Loucy (cell line): ENCODE data around the gene C9orf78.
A peak's percentile ranks its signal among the peaks of the same experiment; 100 is the strongest.

ENCODE experiments used
- H2AFZ ChIP-seq: fragments of 200-600 bp; sonication (generic); 2 replicates; pipeline ENCODE4 v1.6.0; 2016; ENCODE audit warnings: antibody characterized with exemption, mild to moderate bottlenecking, low read length, moderate library complexity
- H3F3A ChIP-seq: fragments of 200-600 bp; 2 replicates; pipeline ENCODE4 v1.6.0; 2016; ENCODE audit warnings: antibody characterized with exemption, low read depth, mild to moderate bottlenecking
- H3K27me3 ChIP-seq: fragments of 200-600 bp; sonication (generic); 2 replicates; pipeline ENCODE4 v1.6.1; 2014; ENCODE audit warnings: low read length, mild to moderate bottlenecking; ENCODE audit not compliant: insufficient read depth, poor library complexity, severe bottlenecking
- H3K36me3 ChIP-seq: fragments of 200-600 bp; sonication (generic); 2 replicates; pipeline ENCODE4 v1.6.1; 2016; ENCODE audit warnings: low read length; ENCODE audit not compliant: insufficient read depth
- H3K4me1 ChIP-seq: fragments of 200-600 bp; sonication (generic); 2 replicates; pipeline ENCODE4 v1.5.1; 2014; ENCODE audit warnings: low read length, mild to moderate bottlenecking; ENCODE audit not compliant: insufficient read depth, poor library complexity, severe bottlenecking
- H3K4me2 ChIP-seq: fragments of 200-600 bp; sonication (generic); 2 replicates; pipeline ENCODE4 v1.6.0; 2014; ENCODE audit warnings: antibody characterized with exemption, low read length, low read depth, mild to moderate bottlenecking; ENCODE audit not compliant: poor library complexity, severe bottlenecking
- H3K4me3 ChIP-seq: fragments of 200-600 bp; sonication (generic); 2 replicates; pipeline ENCODE4 v1.5.1; 2014; ENCODE audit warnings: low read length, mild to moderate bottlenecking, mixed read lengths; ENCODE audit not compliant: poor library complexity, severe bottlenecking
- H3K79me2 ChIP-seq: fragments of 200-600 bp; sonication (generic); 2 replicates; pipeline ENCODE4 v1.6.1; 2014; ENCODE audit warnings: low read length; ENCODE audit not compliant: insufficient read depth
- H3K9ac ChIP-seq: fragments of 200-600 bp; sonication (generic); 2 replicates; pipeline ENCODE4 v1.6.0; 2014; ENCODE audit warnings: mild to moderate bottlenecking, low read depth, low read length, moderate library complexity; ENCODE audit not compliant: poor library complexity, severe bottlenecking
- H3K9me2 ChIP-seq: fragments of 200-600 bp; sonication (generic); replicated peaks from 2 replicates; pipeline ENCODE4 v1.6.1; 2016; ENCODE audit warnings: low read depth, low read length, mixed read lengths
- H3K9me3 ChIP-seq: fragments of 200-600 bp; sonication (generic); 2 replicates; pipeline ENCODE4 v1.6.1; 2014; ENCODE audit warnings: mild to moderate bottlenecking, antibody characterized with exemption, low read length, low read depth; ENCODE audit not compliant: insufficient read depth
- H4K20me1 ChIP-seq: fragments of 200-600 bp; sonication (generic); 2 replicates; pipeline ENCODE4 v1.6.0; 2014; ENCODE audit warnings: antibody characterized with exemption, low read length, mild to moderate bottlenecking; ENCODE audit not compliant: insufficient read depth, poor library complexity, severe bottlenecking
- EZH2phosphoT487 ChIP-seq: fragments of 200-600 bp; IDR thresholded peaks from 2 replicates; pipeline ENCODE4 v1.6.1; 2018; ENCODE audit warnings: antibody characterized with exemption, mild to moderate bottlenecking, moderate library complexity, borderline replicate concordance
- TF ChIP-seq, protein P1 (sequence below): fragments of 200-600 bp; sonication (generic); conservative IDR thresholded peaks from 2 replicates; pipeline ENCODE4 v1.5.1; 2014; ENCODE audit warnings: mild to moderate bottlenecking, antibody characterized with exemption, low read length

Gene C9orf78

GRCh38 chr9:129857207-129857606, 22.1 kb upstream of the C9orf78 start:
- Histone ChIP-seq H3K4me1 (peaks cover 54% of the 10 kb centered on the region), H3K27me3 (no peaks in the 10 kb centered on the region), H3K9me3 (no peaks in the 10 kb centered on the region), H3K9me2 (no peaks in the 10 kb centered on the region), H3K9ac (peak overlapping the region; percentile 72), H3K4me2 (peak overlapping the region; percentile 49), H3F3A (0 out of 2 replicates have a peak, but pooled peaks cover 2% of the 10 kb centered on the region), H3K4me3 (no peak overlapping the region), H4K20me1 (no peaks in the 10 kb centered on the region), H2AFZ (no peak overlapping the region), H3K36me3 (peaks cover 14% of the 10 kb centered on the region; the same call in 1 of the 2 replicates), H3K79me2 (no peaks in the 10 kb centered on the region; the same call in 1 of the 2 replicates)
- TF ChIP-seq, protein P1, sequence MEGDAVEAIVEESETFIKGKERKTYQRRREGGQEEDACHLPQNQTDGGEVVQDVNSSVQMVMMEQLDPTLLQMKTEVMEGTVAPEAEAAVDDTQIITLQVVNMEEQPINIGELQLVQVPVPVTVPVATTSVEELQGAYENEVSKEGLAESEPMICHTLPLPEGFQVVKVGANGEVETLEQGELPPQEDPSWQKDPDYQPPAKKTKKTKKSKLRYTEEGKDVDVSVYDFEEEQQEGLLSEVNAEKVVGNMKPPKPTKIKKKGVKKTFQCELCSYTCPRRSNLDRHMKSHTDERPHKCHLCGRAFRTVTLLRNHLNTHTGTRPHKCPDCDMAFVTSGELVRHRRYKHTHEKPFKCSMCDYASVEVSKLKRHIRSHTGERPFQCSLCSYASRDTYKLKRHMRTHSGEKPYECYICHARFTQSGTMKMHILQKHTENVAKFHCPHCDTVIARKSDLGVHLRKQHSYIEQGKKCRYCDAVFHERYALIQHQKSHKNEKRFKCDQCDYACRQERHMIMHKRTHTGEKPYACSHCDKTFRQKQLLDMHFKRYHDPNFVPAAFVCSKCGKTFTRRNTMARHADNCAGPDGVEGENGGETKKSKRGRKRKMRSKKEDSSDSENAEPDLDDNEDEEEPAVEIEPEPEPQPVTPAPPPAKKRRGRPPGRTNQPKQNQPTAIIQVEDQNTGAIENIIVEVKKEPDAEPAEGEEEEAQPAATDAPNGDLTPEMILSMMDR = no peak
- no peak for TF ChIP-seq EZH2phosphoT487

- Histone ChIP-seq H3K27me3 (no peaks in the 10 kb centered on the region), H3K4me2 (no peak overlapping the region), H3K4me1 (peaks cover 35% of the 10 kb centered on the region), H3F3A (0 out of 2 replicates have a peak, but pooled peaks cover 2% of the 10 kb centered on the region), H3K4me3 (no peak overlapping the region), H4K20me1 (no peaks in the 10 kb centered on the region), H2AFZ (no peak overlapping the region), H3K9me3 (no peaks in the 10 kb centered on the region), H3K9me2 (no peaks in the 10 kb centered on the region), H3K36me3 (peaks cover 14% of the 10 kb centered on the region; the same call in 1 of the 2 replicates), H3K9ac (peak overlapping the region; percentile 8), H3K79me2 (no peaks in the 10 kb centered on the region; the same call in 1 of the 2 replicates)
- TF ChIP-seq, protein P1 = no peak
- no peak for TF ChIP-seq EZH2phosphoT487
Observed at GRCh38 chr9:129854588-129855110, 19.6 kb upstream of the C9orf78 start.

- no peak overlapping the region for H3K4me2 ChIP-seq
- no peaks in the 10 kb centered on the region for H3K27me3 ChIP-seq
- H3K36me3 ChIP-seq = peaks cover 13% of the 10 kb centered on the region; the same call in 1 of the 2 replicates
- no peak for TF ChIP-seq EZH2phosphoT487
- TF ChIP-seq, protein P1 = no peak
- H4K20me1 ChIP-seq = no peaks in the 10 kb centered on the region
- no peaks in the 10 kb centered on the region for H3K9me3 ChIP-seq
- 0 out of 2 replicates have a peak, but pooled peaks cover 2% of the 10 kb centered on the region for H3F3A ChIP-seq
- peaks cover 33% of the 10 kb centered on the region for H3K4me1 ChIP-seq
- H3K9ac ChIP-seq = peak overlapping the region; percentile 8
- H2AFZ ChIP-seq = no peak overlapping the region
- H3K4me3 ChIP-seq = no peak overlapping the region
- H3K79me2 ChIP-seq = no peaks in the 10 kb centered on the region; the same call in 1 of the 2 replicates
- H3K9me2 ChIP-seq = no peaks in the 10 kb centered on the region
Observed at GRCh38 chr9:129853614-129854013, 18.5 kb upstream of the C9orf78 start.
